Measurements from ENCODE around the gene TMA7. TPM values are rescaled to one million over a fixed set of nuclear protein-coding genes. Genes with fewer than 3 reads are reported as not detected.

The TMA7 gene
- total and polyA plus RNA-seq, 9 of the 15 experiments (the other 6 are each of a cell fraction or from before 2014, with no cell fraction given) = 209 to 1,003 (median 486) TPM

DNA sequence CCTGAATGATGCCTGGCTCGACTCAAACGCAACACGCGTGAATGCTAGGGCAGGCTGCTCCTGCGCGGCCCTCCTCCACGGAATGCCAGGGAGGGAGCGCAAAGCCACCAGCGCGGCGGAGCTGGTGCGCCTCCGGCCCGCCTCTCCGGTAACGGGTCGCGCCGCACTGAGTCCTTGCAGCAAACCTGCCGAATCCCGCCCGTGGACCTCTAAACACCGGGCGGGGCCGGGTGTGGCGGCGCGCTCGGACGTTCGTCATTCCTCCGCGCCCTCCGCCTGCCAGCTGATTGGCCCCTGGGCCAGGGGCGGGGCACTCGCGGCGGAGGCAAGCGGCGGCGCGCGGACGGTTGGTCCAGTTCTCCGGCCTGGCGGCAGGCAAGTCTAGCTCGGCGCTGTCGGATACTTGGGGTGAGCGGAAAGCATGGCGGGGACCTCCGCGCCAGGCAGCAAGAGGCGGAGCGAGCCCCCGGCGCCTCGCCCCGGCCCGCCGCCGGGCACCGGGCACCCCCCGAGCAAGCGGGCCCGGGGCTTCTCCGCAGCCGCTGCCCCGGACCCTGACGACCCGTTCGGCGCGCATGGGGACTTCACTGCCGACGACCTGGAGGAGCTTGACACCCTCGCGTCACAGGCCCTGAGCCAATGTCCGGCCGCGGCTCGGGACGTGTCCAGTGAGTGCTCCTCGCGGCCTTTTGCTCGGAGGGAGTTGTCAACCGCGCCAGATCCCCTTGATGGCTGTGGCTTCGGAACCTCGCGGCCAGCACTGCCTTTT is 6.6 kb downstream of the TMA7 start, which contains the start of gene ATRIP (continued):
- no peak for TF ChIP-seq SETDB1 (IDR thresholded peaks at IDR 0.05; ENCODE audit: low read length)
- no peak for TF ChIP-seq CHD1 (IDR thresholded peaks at IDR 0.05; ENCODE audit: low read length)
- TF ChIP-seq, protein P1, sequence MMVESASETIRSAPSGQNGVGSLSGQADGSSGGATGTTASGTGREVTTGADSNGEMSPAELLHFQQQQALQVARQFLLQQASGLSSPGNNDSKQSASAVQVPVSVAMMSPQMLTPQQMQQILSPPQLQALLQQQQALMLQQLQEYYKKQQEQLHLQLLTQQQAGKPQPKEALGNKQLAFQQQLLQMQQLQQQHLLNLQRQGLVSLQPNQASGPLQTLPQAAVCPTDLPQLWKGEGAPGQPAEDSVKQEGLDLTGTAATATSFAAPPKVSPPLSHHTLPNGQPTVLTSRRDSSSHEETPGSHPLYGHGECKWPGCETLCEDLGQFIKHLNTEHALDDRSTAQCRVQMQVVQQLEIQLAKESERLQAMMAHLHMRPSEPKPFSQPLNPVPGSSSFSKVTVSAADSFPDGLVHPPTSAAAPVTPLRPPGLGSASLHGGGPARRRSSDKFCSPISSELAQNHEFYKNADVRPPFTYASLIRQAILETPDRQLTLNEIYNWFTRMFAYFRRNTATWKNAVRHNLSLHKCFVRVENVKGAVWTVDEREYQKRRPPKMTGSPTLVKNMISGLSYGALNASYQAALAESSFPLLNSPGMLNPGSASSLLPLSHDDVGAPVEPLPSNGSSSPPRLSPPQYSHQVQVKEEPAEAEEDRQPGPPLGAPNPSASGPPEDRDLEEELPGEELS (CRISPR knock-in tag; IDR thresholded peaks at IDR 0.05; ENCODE audit: borderline replicate concordance) = no peak
- TF ChIP-seq SREBF2 (CRISPR knock-in tag; IDR thresholded peaks at IDR 0.05) = no peak
- TF ChIP-seq ZNF143 (CRISPR knock-in tag; IDR thresholded peaks at IDR 0.05) = no peak
- TF ChIP-seq, protein P2, sequence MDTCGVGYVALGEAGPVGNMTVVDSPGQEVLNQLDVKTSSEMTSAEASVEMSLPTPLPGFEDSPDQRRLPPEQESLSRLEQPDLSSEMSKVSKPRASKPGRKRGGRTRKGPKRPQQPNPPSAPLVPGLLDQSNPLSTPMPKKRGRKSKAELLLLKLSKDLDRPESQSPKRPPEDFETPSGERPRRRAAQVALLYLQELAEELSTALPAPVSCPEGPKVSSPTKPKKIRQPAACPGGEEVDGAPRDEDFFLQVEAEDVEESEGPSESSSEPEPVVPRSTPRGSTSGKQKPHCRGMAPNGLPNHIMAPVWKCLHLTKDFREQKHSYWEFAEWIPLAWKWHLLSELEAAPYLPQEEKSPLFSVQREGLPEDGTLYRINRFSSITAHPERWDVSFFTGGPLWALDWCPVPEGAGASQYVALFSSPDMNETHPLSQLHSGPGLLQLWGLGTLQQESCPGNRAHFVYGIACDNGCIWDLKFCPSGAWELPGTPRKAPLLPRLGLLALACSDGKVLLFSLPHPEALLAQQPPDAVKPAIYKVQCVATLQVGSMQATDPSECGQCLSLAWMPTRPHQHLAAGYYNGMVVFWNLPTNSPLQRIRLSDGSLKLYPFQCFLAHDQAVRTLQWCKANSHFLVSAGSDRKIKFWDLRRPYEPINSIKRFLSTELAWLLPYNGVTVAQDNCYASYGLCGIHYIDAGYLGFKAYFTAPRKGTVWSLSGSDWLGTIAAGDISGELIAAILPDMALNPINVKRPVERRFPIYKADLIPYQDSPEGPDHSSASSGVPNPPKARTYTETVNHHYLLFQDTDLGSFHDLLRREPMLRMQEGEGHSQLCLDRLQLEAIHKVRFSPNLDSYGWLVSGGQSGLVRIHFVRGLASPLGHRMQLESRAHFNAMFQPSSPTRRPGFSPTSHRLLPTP (IDR thresholded peaks at IDR 0.05; ENCODE audit: borderline replicate concordance, extremely low read depth, insufficient read length) = no peak
- TF ChIP-seq, protein P3, sequence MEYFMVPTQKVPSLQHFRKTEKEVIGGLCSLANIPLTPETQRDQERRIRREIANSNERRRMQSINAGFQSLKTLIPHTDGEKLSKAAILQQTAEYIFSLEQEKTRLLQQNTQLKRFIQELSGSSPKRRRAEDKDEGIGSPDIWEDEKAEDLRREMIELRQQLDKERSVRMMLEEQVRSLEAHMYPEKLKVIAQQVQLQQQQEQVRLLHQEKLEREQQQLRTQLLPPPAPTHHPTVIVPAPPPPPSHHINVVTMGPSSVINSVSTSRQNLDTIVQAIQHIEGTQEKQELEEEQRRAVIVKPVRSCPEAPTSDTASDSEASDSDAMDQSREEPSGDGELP (CRISPR knock-in tag; IDR thresholded peaks at IDR 0.05; ENCODE audit: borderline replicate concordance) = peak; percentile 96
- 0 out of 2 replicates have a peak, but pooled peaks have one; percentile 13 for TF ChIP-seq BHLHE40 (IDR thresholded peaks at IDR 0.05; ENCODE audit: low read length)
- TF ChIP-seq SP1 (CRISPR knock-in tag; IDR thresholded peaks at IDR 0.05) = peak; percentile 81
- TF ChIP-seq, protein P4, sequence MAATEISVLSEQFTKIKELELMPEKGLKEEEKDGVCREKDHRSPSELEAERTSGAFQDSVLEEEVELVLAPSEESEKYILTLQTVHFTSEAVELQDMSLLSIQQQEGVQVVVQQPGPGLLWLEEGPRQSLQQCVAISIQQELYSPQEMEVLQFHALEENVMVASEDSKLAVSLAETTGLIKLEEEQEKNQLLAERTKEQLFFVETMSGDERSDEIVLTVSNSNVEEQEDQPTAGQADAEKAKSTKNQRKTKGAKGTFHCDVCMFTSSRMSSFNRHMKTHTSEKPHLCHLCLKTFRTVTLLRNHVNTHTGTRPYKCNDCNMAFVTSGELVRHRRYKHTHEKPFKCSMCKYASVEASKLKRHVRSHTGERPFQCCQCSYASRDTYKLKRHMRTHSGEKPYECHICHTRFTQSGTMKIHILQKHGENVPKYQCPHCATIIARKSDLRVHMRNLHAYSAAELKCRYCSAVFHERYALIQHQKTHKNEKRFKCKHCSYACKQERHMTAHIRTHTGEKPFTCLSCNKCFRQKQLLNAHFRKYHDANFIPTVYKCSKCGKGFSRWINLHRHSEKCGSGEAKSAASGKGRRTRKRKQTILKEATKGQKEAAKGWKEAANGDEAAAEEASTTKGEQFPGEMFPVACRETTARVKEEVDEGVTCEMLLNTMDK (IDR thresholded peaks at IDR 0.05; ENCODE audit: borderline replicate concordance, insufficient read depth, low read depth, low read length, poor library complexity, severe bottlenecking) = no peak
- TF ChIP-seq, protein P5, sequence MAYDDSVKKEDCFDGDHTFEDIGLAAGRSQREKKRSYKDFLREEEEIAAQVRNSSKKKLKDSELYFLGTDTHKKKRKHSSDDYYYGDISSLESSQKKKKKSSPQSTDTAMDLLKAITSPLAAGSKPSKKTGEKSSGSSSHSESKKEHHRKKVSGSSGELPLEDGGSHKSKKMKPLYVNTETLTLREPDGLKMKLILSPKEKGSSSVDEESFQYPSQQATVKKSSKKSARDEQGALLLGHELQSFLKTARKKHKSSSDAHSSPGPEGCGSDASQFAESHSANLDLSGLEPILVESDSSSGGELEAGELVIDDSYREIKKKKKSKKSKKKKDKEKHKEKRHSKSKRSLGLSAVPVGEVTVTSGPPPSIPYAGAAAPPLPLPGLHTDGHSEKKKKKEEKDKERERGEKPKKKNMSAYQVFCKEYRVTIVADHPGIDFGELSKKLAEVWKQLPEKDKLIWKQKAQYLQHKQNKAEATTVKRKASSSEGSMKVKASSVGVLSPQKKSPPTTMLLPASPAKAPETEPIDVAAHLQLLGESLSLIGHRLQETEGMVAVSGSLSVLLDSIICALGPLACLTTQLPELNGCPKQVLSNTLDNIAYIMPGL (CRISPR knock-in tag; IDR thresholded peaks at IDR 0.05) = no peak
- TF ChIP-seq POU5F1 (IDR thresholded peaks at IDR 0.05; ENCODE audit: borderline replicate concordance, low read depth, low read length, partially characterized antibody) = no peak
- TF ChIP-seq KAT8 (IDR thresholded peaks at IDR 0.05; ENCODE audit: low read depth) = no peak
- no peak for TF ChIP-seq CBX5 (IDR thresholded peaks at IDR 0.05; ENCODE audit: borderline replicate concordance, low read depth)
- TF ChIP-seq BDP1 (IDR thresholded peaks at IDR 0.05; ENCODE audit: insufficient read depth, insufficient read length) = no peak
- no peak for TF ChIP-seq ZNF212 (CRISPR knock-in tag; IDR thresholded peaks at IDR 0.05)
- no peak for TF ChIP-seq ZNF77 (CRISPR knock-in tag; IDR thresholded peaks at IDR 0.05)
- TF ChIP-seq PTBP1 (IDR thresholded peaks at IDR 0.05; ENCODE audit: low read depth, low read length) = no peak

Measured in K562 (cell line).